Fibroblast of mammary gland (primary cell): ENCODE measurements around the gene EIF3D.
A peak's percentile ranks its signal among the peaks of the same experiment; 100 is the strongest.

Experiments
- DNase-seq: peaks from one replicate; pipeline ENCODE4 v3.0.0-alpha.2; 2010; ENCODE audit warnings: low read depth
- H3K4me3 ChIP-seq: 2 replicates; pipeline ENCODE4 v1.5.1; 2011; ENCODE audit warnings: low read depth, mild to moderate bottlenecking, low read length, moderate library complexity; ENCODE audit not compliant: control insufficient read depth
- TF ChIP-seq, protein P1 (sequence below): conservative IDR thresholded peaks from 2 replicates; pipeline ENCODE4 v1.5.1; 2011; ENCODE audit warnings: low read depth, low read length, inconsistent platforms; ENCODE audit not compliant: control insufficient read depth, insufficient read depth

Gene EIF3D

DNA sequence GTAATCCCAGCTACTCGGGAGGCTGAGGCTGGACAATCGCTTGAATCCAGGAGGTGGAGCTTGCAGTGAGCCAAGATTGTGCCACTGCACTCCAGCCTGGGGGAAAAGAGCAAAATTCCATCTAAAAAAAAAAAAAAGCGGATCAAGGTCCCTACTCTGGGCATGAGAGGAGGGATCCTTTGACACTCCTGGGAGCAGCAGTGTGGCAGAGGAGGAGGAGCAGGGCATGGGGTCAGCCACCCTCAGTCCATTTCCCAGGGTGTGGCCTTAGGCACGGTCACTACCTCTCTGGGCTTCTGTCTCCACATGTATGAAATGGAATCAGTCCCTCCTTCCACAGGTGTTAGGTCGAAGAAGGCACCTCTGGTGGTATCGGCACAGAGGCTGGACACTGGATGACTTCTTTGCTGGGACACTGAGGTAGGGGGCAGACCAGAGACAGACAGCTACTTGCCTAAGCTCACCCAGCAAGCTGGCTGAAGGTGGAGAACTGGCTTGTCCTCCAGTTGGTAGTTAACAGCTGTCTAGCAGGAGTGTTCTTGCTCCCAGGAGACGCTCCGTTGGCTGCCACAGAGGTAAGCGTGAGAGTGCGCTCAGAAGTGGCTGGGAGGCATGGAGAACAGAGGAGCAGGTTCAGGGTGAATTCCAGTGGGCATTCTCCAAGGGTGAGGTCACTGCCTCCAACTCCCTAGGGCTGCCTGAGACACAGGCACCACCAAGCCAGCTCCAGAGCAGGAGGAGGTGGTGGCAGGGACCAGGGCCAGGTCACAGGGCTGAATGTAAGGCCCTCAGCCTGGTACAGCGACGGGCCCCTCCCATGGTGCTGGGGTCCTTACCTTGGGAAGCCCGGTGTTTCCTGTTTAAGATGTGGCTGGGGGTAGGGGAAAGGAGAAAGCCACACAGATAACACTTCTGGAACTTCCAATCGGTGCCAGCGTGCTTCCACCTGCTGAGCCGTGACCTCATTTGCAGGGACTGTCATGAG is 67.0 kb downstream of the EIF3D start:
- DNase-seq = peak; percentile 58
- no peak overlapping the region for H3K4me3 ChIP-seq
- TF ChIP-seq, protein P1, sequence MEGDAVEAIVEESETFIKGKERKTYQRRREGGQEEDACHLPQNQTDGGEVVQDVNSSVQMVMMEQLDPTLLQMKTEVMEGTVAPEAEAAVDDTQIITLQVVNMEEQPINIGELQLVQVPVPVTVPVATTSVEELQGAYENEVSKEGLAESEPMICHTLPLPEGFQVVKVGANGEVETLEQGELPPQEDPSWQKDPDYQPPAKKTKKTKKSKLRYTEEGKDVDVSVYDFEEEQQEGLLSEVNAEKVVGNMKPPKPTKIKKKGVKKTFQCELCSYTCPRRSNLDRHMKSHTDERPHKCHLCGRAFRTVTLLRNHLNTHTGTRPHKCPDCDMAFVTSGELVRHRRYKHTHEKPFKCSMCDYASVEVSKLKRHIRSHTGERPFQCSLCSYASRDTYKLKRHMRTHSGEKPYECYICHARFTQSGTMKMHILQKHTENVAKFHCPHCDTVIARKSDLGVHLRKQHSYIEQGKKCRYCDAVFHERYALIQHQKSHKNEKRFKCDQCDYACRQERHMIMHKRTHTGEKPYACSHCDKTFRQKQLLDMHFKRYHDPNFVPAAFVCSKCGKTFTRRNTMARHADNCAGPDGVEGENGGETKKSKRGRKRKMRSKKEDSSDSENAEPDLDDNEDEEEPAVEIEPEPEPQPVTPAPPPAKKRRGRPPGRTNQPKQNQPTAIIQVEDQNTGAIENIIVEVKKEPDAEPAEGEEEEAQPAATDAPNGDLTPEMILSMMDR = no peak
